Skeletal muscle cell (primary cell): ENCODE measurements around the gene LXN.

Source experiments
- DNase-seq: peaks from one replicate; pipeline ENCODE4 v3.0.0-alpha.2; 2010; ENCODE audit warnings: low read depth
- H3K4me3 ChIP-seq: 2 replicates; pipeline ENCODE4 v1.5.1; 2011; ENCODE audit warnings: low read depth, mild to moderate bottlenecking, control low read depth, low read length, moderate library complexity

The LXN gene

GRCh38 chr3:158679547-158680000, 7.1 kb upstream of the LXN start:
- no peak for DNase-seq
- no peak overlapping the region for H3K4me3 ChIP-seq

- H3K4me3 ChIP-seq: no peak overlapping the region
- no peak for DNase-seq
Measured at GRCh38 chr3:158678687-158679086, 6.2 kb upstream of the LXN start.

GRCh38 chr3:158671821-158672214, 630 bp downstream of the LXN start:
- H3K4me3 ChIP-seq: peak overlapping the region; percentile 63
- no peak for DNase-seq

- no peak overlapping the region for H3K4me3 ChIP-seq
Measured at GRCh38 chr3:158668506-158668905, 3.9 kb downstream of the LXN start.

GRCh38 chr3:158666416-158666815, 6.0 kb downstream of the LXN start:
- DNase-seq: no peak
- H3K4me3 ChIP-seq: no peak overlapping the region

More at GRCh38 chr3:158668506-158668905, 3.9 kb downstream of the LXN start:
- DNase-seq: peak; percentile 43

- no peak for DNase-seq
- no peak overlapping the region for H3K4me3 ChIP-seq
Measured at GRCh38 chr3:158663832-158664231, 8.6 kb downstream of the LXN start.

- no peak for DNase-seq
- no peak overlapping the region for H3K4me3 ChIP-seq
Measured at GRCh38 chr3:158663246-158663645, 9.2 kb downstream of the LXN start.

GRCh38 chr3:158660711-158661110, 11.7 kb downstream of the LXN start:
- DNase-seq: no peak

GRCh38 chr3:158659454-158660237, 12.8 kb downstream of the LXN start:
- no peak overlapping the region for H3K4me3 ChIP-seq
- DNase-seq: peak; percentile 41

More at GRCh38 chr3:158660711-158661110, 11.7 kb downstream of the LXN start:
- no peak overlapping the region for H3K4me3 ChIP-seq

GRCh38 chr3:158658889-158659288, 13.6 kb downstream of the LXN start:
- DNase-seq: no peak
- no peak overlapping the region for H3K4me3 ChIP-seq

- no peak overlapping the region for H3K4me3 ChIP-seq
- no peak for DNase-seq
Measured at GRCh38 chr3:158652463-158652862, 20.0 kb downstream of the LXN start.

GRCh38 chr3:158651192-158651591, 21.3 kb downstream of the LXN start:
- DNase-seq: no peak
- H3K4me3 ChIP-seq: no peak overlapping the region

GRCh38 chr3:158649791-158650190, 22.7 kb downstream of the LXN start:
- no peak for DNase-seq
- H3K4me3 ChIP-seq: no peak overlapping the region

- peak within 1 kb of the TSS; percentile 97 for H3K4me3 ChIP-seq
- peak; percentile 83 for DNase-seq
Measured at GRCh38 chr3:158644345-158644908, 28.0 kb downstream of the LXN start, which contains the start of gene GFM1. TSS of gene GFM1 (plus strand) at chr3:158644527. CDS start at chr3:158644635, 108 bp downstream.

- DNase-seq: no peak
- no peak overlapping the region for H3K4me3 ChIP-seq
Measured at GRCh38 chr3:158642474-158643210, 29.8 kb downstream of the LXN start.

- no peak for DNase-seq
- no peak overlapping the region for H3K4me3 ChIP-seq
Measured at GRCh38 chr3:158642005-158642404, 30.4 kb downstream of the LXN start.

GRCh38 chr3:158640646-158641045, 31.8 kb downstream of the LXN start:
- no peak for DNase-seq

GRCh38 chr3:158631981-158632380, 40.5 kb downstream of the LXN start:
- no peak overlapping the region for H3K4me3 ChIP-seq
- no peak for DNase-seq

More at GRCh38 chr3:158640646-158641045, 31.8 kb downstream of the LXN start:
- H3K4me3 ChIP-seq: no peak overlapping the region

GRCh38 chr3:158625881-158626280, 46.6 kb downstream of the LXN start:
- no peak for DNase-seq
- no peak overlapping the region for H3K4me3 ChIP-seq
